ENCODE measurements around the gene HRG.
"Not testable (repeated sequence)": the region's sequence is repeated elsewhere in the genome, so short reads cannot be mapped to it uniquely, and the experiment has no call there.

The HRG gene

DNA sequence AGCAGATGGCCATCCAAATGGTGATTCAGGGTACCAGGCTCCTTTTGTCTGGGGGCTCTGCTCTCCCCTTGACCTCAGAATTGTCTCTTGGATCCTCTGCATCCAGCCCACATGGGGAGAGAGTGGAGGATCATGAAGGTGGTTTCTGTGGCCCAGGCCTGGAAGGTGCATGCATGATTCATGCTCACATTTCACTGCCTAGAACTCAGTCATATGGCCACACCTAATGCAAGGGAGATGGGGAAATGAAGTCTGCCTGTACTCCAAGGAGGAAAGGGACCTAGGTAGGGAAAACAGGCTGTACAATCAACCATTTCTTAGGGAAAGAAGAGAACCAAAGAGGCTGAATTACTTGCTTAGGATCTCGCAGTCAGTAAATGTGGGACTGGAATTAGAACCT lies 15.1 kb downstream of the HRG start:
- DNase-seq (ENCODE audit: low spot score) = no peak

DNA sequence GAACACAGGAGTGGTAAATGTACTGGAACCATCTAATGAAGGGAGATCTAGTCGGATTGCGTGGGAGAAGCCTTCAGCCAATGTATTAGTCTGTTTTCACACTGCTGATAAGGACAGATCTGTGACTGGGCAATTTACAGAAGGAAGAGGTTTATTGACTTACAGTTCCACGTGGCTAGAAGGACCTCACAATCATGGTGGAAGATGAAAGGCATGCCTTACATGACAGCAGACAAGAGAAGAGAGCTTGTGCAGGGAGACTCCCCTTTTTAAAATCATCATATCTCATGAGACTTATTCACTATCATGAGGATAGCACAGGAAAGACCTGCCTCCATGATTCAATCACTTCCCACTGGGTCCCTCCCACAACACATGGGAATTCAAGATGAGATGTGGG lies 17.0 kb downstream of the HRG start:
- DNase-seq (ENCODE audit: low spot score) = no peak

DNA sequence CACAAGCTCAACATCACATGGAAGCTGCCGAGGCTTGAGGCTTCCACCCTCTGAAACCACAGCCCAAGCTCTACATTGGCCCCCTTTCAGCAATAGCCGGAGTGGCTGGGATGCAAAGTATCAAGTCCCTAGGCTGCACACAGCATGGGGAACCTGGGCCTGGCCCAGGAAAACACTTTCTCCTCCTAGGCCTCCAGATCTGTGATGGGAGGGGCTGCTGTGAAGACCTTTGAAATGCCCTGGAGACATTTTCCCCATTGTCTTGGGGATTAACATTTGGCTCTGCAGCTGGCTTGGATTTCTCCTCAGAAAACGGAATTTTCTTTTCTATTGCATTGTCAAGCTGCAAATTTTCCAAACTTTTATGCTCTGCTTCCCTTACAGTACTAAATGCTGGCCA lies 18.2 kb downstream of the HRG start:
- DNase-seq (ENCODE audit: low spot score) = no peak

DNA sequence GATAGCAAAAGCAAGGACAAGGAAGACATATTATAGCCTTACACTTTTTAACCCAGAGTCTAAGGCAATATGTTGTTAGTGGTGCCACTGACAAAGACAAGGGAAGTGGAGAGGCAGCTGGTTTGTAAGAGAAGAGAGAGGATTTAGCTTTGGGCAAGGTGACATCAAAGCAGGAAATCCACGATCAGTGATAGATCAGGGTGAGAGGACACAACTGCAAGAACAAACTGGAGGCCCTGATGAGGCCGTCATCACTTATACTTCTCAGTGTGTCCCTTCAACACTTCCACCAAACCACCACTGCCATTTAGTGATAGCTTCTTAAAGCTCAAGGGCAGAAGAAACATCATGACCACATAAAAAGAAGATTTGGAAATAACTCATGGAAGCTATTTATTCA lies 20.7 kb downstream of the HRG start:
- DNase-seq (ENCODE audit: low spot score) = not testable (repeated sequence)

DNA sequence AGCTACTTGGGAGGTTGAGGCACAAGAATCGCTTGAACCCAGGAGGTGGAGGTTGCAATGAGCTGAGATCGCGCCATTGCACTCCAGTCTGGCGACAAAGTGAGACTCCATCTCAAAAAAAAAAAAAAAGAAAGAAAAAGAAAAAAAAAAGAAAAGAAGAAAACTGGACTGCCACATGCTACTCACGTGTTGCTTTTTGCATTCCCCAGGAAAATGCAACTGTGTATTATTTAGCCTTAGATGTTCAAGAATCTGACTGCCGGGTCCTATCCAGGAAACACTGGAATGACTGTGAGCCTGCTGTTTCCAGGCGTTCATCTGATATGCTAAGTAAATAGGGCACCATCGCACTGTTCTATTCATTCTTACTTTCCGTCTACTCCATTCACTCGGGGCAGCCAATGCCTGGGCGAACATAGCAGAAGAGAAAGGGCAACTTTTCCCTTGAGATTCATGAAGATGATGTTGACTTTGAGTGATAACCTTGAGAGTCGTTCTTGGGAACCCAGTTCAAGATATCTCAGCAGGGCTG lies 21.4 kb downstream of the HRG start:
- no peak for DNase-seq (ENCODE audit: low spot score)

DNA sequence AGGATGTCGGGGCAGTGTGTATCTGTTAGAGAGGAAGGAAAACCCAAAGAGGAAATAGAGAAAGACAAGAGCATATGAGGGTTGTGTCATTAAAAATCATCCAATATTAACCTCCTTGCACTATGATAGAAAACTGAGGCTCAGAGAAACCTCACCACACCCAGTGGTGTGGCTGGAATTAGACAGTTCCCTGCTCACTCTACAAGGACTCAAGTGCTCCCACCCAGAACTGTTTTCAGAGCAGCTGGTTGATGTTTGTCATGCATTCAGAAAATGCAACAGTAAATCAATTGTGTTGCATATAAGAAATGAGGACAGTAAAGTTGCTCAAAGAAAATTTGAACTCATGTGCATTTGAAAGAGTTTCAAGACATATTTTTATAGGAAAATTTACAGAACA lies 24.5 kb downstream of the HRG start:
- DNase-seq (ENCODE audit: low spot score) = not testable (repeated sequence)

DNA sequence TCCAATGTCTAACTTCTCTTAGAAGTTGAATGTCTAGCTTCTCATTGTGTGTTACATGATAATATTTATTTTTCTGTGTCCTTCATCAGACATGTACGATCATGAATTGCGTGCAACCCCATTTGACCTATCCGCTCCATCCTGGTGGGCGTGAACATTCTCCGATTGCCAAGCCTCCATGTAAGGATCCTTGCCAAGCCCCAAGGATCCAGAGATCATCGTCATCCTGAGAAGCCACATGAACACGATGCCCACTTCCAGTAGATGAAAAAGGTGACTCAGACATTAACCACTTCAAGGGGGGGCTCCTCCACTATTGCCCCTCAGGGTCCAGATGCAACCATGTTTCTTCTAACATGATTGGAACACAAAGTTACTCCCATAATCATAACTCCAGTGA lies 25.9 kb downstream of the HRG start:
- no peak for DNase-seq (ENCODE audit: low spot score)

DNA sequence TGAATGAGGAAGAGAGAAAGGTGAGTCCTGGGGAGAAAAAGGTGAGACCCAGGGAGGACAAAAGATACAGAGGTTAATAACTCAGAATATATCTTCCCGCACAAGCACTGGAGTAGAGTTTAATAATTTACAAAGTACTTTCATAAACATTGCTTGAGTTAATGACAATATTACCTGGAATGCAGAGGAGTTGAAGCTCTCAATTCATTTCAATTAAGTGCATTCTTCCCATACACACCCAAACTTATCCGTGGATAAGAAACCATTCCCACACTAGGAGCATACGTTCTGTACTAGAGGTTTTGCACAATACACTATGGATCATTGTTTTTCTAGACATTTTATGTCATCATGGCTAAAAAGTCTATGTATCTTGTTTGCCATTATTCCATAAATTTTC lies 28.0 kb downstream of the HRG start:
- no peak for DNase-seq (ENCODE audit: low spot score)

DNA sequence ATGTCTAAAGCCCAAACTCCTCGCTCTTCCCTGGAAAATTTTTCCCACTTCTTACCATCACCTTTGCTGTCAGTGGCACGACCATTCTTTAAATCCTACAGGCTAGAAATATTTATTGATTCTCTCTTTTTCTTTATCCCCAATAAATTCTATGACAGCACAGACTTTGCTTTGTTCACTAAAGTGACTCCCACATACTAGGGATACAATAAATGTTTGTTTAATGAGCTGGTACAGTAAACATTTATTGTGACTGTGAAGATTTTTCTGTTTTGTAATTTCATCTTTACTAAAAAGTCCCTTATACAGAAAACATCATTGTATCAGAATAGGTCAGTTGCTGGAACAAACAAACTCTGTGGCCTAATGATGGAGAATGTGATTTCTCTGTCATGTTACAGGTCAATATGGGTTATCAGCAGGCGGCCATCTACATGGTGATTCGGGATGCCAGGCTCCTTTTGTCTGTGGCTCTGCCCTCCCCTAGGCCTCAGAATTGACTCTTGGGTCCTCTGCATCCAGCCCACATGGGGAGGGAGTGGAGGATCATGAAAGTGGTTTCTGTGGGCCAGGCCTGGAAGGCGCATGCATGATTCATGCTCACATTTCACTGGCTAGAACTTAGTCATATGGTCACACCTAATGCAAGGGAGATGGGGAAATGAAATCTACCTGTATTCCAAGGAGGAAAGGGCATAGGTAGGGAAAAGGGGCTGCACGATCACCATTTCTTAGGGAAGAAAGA lies 28.6 kb downstream of the HRG start:
- DNase-seq (ENCODE audit: low spot score) = no peak

DNA sequence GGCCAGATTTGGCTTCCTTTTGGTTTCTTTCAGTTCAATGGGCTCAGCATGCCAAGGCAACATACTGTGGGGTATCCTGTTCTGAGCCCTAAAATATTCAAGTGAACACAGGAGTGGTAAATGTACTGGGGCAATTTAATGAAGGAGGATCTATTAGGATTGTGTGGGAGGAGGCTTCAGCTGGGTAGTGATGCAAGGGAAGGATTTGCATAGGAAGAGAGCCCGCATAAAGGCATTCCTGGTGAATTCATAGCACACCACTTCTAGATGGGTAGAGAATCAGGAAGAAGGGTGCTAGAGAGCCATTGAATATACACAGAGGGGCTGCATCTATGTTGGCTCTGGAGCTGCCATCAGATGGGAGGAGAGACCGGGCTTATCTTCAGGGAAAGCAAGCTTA lies 30.7 kb downstream of the HRG start:
- DNase-seq (ENCODE audit: low spot score) = no peak

DNA sequence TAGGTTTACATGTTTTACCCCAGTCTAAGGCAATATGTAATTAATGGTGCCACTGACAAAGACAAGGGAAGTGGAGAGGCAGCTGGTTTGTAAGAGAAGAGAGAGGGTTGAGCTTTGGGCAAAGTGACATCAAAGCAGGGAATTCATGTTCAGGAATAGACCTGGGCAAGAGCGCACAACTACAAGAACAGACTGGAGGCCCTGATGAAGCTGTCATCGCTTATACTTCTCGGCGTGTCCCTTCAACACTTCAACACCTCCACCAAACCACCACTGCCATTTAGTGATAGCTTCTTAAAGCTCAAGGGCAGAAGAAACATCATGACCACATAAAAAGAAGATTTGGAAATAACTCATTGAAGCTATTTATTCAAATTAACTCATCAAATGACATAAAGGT lies 31.7 kb downstream of the HRG start:
- DNase-seq (ENCODE audit: low spot score) = no peak

DNA sequence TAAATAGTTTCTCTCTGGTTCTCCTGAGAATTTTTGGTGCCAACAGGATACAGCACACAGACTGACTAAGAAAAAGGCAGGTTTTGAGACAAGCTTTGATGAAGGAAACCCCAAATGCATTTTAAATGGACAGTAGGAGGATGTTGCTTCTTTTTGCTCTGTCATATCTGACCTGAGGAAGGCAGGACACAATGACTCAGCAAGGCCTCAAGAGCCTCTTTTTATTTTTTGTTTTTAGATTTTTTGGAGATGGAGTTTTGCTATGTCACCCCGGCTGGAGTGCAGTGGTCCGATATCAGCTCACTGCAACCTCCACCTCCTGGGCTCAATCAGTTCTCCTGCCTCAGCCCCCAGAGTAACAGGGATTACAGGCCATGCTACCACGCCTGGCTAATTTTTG lies 34.5 kb downstream of the HRG start:
- no peak for DNase-seq (ENCODE audit: low spot score)

DNA sequence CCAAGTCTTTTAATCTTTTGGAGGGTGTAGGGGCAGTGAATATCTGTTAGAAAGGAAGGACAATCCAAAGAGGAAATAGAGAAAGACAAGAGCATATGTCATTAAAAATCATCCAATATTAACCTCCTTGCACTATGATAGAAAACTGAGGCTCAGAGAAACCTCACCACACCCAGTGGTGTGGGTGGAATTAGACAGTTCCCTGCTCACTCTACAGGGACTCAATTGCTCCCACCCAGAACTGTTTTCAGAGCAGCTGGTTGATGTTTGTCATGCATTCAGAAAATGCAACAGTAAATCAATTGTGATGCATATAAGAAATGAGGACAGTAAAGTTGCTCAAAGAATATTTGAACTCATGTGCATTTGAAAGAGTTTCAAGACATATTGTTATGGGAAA lies 36.6 kb downstream of the HRG start:
- DNase-seq (ENCODE audit: low spot score) = not testable (repeated sequence)

DNA sequence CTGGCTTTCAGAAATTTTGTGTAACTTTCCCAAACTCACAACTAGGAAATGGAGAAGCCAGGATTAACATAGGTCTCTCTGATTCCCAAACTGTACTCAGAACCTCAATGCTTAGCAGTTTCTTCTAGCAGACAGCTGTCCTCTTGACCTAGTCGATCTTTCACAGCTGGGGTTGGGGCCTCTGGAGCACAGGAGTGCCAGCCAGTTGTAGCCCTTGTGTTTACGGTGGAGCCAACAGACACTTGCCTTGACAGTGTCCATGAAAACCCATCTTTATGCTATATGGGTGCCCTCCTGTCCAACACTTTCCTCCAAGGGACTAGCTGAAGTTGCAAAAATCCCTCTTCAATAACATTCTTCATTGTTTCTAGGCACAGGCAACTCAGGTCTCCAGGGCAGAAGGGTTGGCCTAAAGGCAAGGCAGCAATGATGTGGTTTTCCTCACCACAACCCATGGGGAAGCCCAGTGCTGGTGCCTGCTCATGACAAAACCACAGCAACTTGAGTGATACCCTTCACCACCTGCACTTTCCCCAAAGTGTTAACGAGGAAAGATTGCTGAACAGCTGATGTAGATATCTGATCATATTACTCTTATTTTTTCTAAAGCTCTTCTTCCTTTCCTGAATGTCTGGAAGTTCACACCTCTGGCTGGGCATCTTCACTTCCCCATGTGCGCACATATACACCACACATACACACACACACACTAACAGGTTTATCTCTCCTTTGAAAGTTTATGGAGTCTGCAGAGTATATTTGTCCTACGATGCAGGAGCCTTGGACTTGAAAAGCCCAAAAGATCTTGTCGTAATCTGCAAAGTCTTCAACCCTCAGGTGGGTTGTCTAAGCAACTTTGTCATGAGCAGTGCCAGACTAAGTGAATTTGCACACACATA lies 40.3 kb downstream of the HRG start:
- no peak for DNase-seq (ENCODE audit: low spot score)

DNA sequence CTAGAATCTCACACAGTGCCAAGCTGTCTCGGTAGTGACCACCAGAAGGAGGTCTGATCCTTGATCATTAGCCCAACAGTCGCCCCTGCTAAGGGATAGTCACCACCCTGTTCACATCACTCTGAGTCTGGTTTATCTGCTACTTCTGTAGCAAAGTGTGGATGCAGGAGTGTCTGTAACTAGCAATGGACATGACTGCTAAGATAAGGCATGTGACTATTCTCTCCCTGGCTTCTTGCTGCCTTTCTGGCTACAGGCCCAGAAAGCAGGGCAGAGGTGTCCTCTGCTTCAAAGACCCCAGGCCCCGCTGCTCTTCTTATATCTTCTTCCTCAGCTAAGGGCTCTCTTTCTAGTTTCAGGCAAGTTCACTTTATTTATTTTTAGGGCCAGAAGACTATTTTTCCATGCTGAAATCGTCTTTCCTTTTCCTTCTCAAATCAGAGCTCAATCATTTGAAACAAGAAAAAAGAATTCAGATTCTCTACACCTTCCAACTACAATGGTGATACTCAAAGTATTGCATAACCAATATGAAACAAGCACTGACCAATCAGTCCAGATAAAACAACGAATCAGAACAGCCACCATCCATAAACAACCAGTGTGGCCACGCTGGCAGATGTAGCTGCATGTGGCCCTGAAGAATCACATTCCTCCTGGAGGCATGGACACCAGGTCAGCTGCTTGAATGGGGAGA lies 43.3 kb downstream of the HRG start:
- DNase-seq (ENCODE audit: low spot score) = no peak

DNA sequence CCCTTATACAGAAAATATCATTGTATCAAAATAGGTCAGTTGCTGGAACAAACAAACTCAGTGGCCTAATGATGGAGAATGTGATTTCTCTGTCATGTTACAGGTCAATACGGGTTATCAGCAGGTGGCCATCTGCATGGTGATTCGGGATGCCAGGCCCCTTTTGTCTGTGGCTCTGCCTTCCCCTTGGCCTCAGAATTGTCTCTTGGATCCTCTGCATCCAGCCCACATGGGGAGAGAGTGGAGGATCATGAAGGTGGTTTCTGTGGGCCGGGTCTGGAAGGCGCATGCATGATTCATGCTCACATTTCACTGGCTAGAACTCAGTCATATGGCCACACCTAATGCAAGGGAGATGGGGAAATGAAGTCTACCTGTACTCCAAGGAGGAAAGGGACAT lies 44.9 kb downstream of the HRG start:
- not testable (repeated sequence) for DNase-seq (ENCODE audit: low spot score)

DNA sequence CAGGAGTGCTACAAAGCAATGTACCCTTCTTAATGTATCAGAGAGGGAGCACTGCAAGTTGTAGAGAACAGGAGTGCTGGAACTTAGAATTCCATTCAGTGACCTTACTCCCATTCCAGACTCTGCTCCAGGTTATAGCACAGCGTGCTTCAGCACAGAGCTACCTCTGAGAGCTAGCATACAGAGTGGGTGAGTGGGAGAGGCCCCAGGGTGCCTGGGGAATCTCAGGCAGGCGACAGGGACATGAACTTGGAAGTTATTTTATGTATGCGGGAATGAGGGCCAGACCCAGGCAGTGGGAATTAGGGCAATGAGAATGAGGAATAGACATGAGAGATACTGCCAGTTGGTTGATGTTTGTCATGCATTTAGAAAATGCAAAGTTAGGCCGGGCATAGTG lies 47.7 kb downstream of the HRG start:
- no peak for DNase-seq (ENCODE audit: low spot score)

DNA sequence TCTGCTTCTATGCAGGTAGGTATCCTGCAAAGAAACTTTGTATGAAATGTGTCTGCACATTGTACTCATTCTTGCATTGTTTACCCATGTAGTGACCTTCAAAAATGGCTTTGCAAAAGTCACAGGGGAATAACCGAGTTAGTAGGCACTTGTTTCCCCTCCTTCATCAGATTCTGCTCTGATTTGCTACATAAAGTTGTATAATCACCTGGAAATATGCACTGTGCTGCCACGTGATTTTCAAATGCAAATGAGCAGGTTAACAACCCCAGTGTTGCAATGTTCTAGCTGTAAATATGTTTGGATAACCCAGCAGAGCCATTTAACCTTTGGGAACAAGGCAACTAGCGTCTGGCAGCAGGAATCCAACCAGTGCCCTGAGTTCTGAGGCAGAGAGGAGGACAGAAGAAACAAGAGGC lies 51.2 kb downstream of the HRG start, which contains the start of gene KNG1:
Gene KNG1, plus strand, starts transcription at position 321 of the 419 bp plus-strand sequence. CDS start 184 bp downstream, outside the sequence.
- peak; percentile 82 for DNase-seq (ENCODE audit: low spot score)

DNA sequence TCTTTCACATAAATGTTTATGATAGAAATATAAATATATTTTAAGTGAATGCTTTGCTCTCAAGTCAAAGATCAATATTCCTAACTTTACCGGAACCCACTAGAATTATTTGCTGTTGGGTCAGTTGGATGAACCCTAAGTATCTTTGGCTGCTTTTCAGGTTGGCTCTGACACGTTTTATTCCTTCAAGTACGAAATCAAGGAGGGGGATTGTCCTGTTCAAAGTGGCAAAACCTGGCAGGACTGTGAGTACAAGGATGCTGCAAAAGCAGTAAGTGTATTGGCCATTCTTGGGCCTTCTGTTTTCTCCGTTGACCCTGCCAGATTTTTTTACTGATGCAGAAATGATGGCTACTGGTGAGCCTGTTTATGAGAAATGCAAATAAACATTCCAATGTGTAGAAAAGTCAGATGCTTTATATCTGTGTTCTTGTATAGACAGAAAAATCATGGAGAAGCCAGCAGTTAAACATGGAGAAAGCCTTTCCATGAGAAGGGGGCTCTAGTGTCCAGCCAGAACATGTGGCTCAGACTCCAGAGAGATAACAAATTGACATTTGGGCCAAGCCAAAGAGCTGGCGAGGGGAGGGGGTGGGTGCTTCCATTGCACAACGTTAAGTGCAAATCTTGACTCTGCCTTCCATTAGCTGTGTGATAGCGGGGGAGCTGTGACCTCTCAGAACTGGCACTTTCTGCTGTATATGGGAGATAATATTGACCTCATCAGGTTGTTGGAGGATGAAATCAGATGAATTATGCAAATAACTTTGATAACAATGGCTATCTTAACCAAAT lies 54.3 kb downstream of the HRG start:
- DNase-seq (ENCODE audit: low spot score) = peak; percentile 37

DNA sequence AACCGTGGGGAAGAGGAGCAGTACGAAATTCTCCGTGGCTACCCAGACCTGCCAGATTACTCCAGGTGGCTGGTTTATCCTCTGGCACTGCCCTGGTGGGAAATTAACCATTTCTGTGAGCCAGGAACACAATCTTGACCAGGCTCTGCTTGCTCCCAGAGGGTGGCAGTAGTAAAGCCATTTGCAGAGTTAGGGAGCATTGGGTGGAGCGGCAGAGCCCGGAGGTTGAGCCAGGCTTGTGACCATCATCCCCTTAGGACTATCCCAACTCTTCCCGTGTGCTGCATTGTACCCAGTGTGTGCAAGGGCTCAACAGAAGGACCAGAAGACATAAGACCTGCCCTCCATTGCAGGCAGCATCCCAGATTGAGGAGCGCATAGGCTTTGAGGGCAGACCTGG lies 56.6 kb downstream of the HRG start:
- no peak for DNase-seq (ENCODE audit: low spot score)

DNA sequence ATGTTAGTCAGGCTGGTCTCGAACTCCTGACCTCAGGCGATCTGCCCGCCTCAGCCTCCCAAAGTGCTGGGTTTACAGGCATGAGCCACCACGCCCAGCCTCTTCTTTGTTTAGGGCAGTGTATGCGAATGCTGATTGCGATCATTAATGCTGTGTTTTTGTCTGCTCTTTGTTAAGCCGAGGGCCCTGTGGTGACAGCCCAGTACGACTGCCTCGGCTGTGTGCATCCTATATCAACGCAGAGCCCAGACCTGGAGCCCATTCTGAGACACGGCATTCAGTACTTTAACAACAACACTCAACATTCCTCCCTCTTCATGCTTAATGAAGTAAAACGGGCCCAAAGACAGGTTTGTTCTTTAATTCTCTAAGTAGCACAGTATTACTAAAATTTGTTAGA lies 59.1 kb downstream of the HRG start:
- no peak for DNase-seq (ENCODE audit: low spot score)
